ENCODE results near the gene PER1. TPM values are rescaled to one million over a fixed set of nuclear protein-coding genes. Genes with fewer than 3 reads are reported as not detected.

Gene PER1
- total and polyA plus RNA-seq, 2 of the 13 experiments (the other 11 are each of a cell fraction or from before 2014, with no cell fraction given), result 2.6 to 3.6 TPM

- TF ChIP-seq FLYWCH1 (CRISPR knock-in tag; IDR thresholded peaks at IDR 0.05), result no peak
- no peak for TF ChIP-seq ZNF780A (CRISPR knock-in tag; IDR thresholded peaks at IDR 0.05)
- TF ChIP-seq ZNF740 (CRISPR knock-in tag; IDR thresholded peaks at IDR 0.05), result peak; percentile 77; the same call in 1 of the 2 replicates
- no peak for TF ChIP-seq ZNF576 (CRISPR knock-in tag; IDR thresholded peaks at IDR 0.05)
- TF ChIP-seq ARID2 (CRISPR knock-in tag; IDR thresholded peaks at IDR 0.05; ENCODE audit: borderline replicate concordance), result no peak
- no peak for TF ChIP-seq ZNF567 (CRISPR knock-in tag; IDR thresholded peaks at IDR 0.05; ENCODE audit: borderline replicate concordance)
- TF ChIP-seq ZNF318 (CRISPR knock-in tag; IDR thresholded peaks at IDR 0.05), result no peak
- no peak; the same call in 1 of the 2 replicates for TF ChIP-seq HMGA1 (CRISPR knock-in tag; conservative IDR thresholded peaks at IDR 0.05)
- TF ChIP-seq FOXA1 (IDR thresholded peaks at IDR 0.05), result no peak
- TF ChIP-seq FOXA1 (CRISPR knock-in tag; IDR thresholded peaks at IDR 0.05), result 0 out of 2 replicates have a peak, but pooled peaks have one; percentile 25
- TF ChIP-seq ZNF253 (CRISPR knock-in tag; IDR thresholded peaks at IDR 0.05; ENCODE audit: borderline replicate concordance), result no peak
- no peak for TF ChIP-seq ZIK1 (CRISPR knock-in tag; IDR thresholded peaks at IDR 0.05; ENCODE audit: borderline replicate concordance, low read depth)
- 0 out of 2 replicates have a peak, but pooled peaks have one; percentile 47 for TF ChIP-seq NFIC (IDR thresholded peaks at IDR 0.05; ENCODE audit: low read length)
- TF ChIP-seq CHD4 (IDR thresholded peaks at IDR 0.05; ENCODE audit: borderline replicate concordance, low read length), result 0 out of 2 replicates have a peak, but pooled peaks have one; percentile 48
- TF ChIP-seq ZNF775 (CRISPR knock-in tag; IDR thresholded peaks at IDR 0.05; ENCODE audit: borderline replicate concordance), result no peak
- no peak for TF ChIP-seq ATF5 (CRISPR knock-in tag; IDR thresholded peaks at IDR 0.05; ENCODE audit: low read depth)
- TF ChIP-seq MEIS1 (CRISPR knock-in tag; IDR thresholded peaks at IDR 0.05; ENCODE audit: borderline replicate concordance), result 0 out of 2 replicates have a peak, but pooled peaks have one; percentile 16
- no peak; the same call in 1 of the 2 replicates for TF ChIP-seq ZNF543 (CRISPR knock-in tag; IDR thresholded peaks at IDR 0.05)
- no peak for TF ChIP-seq TGIF2 (CRISPR knock-in tag; IDR thresholded peaks at IDR 0.05)
- TF ChIP-seq JARID2 (CRISPR knock-in tag; IDR thresholded peaks at IDR 0.05; ENCODE audit: insufficient replicate concordance), result no peak
Observed at GRCh38 chr17:8186787-8187516, 34.7 kb upstream of the PER1 start (continued).

Data from HepG2 (cell line).